GM19463 (cell line): ENCODE measurements around the gene INKA2.

Experiments used
- ATAC-seq: cut with Tn5 transposase; IDR thresholded peaks from one replicate; pipeline ENCODE4 v1.9.1; 2021; ENCODE audit warnings: mild to moderate bottlenecking, moderate library complexity; ENCODE audit not compliant: unreplicated experiment

The INKA2 gene

DNA sequence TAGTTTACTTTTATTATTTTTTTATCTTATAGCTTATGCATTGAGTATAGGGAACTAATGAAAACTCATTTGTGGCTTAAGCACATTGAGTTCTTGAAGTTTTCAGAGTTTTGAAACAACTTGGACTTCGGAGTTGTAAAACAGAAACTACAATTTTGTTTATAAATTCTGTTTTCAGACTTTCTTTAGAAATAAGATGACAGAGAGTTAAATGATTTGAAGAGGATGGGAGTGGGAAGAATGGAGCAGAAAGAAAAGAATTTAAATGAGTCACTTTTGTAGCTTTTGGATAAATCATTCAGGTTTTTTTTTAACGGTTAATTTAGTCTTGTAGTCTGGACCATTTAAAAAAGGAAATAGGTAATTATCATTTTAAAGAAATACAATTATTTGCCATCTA is 32.3 kb downstream of the INKA2 start:
- no peak for ATAC-seq

GRCh38 chr1:111705841-111706240 is 33.4 kb downstream of the INKA2 start:
- ATAC-seq = no peak

DNA sequence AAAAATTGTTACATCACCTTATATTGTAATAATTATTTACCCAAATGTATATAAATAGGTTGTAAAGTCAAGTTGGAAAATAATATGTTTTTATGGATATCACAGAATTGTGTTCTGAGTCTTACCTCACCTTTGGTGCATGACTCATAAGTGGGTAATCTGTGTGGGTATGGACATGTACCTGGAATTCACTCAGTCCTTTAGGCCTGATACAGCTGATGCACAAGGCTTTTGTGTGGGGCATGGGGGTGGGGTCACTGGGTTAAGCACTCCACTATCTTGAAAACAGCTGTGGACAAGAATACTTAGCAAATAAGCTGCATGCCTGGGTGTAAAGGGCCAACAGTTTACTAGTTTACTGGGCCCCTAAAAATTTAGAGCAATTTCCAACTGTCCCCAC is 34.4 kb downstream of the INKA2 start:
- ATAC-seq = no peak

DNA sequence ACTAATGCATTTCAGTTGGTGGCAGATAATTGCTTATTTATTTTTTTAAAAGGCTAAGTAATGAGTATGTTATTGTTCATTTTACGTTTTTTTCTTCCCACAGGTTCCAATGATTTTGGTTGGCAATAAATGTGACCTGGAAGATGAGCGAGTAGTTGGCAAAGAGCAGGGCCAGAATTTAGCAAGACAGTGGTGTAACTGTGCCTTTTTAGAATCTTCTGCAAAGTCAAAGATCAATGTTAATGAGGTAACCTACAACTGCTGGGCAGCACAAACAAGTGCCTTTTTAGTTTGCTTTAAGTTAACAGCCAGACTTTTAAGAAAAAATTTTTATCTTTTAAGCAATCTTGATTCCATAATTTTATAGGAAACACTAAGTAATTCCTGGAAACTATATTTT is 35.0 kb downstream of the INKA2 start:
- ATAC-seq = no peak

DNA sequence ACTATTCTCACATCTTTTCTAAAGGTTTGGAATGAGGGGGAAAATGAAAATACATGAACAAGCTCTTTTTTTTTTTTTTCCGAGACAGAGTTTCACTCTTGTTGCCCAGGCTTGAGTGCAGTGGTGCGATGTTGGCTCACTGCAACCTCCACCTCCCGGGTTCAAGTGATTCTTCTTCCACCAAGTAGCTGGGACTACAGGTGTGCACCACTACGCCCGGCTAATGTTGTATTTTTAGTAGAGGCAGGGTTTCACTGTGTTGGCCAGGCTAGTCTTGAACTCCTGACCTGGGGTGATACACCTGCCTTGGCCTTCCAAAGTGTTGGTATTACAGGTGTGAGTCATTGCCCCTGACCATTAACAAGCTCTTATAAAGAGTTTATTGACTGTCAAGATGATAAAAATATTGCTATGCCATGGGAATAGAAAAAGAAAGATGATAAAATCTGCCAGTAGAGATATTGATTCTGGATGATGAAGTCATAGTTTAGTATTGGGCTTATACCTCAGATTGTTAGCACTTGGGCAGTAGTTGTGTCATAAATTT is 36.6 kb downstream of the INKA2 start:
- no peak for ATAC-seq

- ATAC-seq = no peak
Observed at GRCh38 chr1:111699268-111699667, 39.9 kb downstream of the INKA2 start.

GRCh38 chr1:111696330-111696729 is 42.9 kb downstream of the INKA2 start:
- no peak for ATAC-seq

- ATAC-seq = no peak
Observed at GRCh38 chr1:111695801-111696200, 43.4 kb downstream of the INKA2 start.

DNA sequence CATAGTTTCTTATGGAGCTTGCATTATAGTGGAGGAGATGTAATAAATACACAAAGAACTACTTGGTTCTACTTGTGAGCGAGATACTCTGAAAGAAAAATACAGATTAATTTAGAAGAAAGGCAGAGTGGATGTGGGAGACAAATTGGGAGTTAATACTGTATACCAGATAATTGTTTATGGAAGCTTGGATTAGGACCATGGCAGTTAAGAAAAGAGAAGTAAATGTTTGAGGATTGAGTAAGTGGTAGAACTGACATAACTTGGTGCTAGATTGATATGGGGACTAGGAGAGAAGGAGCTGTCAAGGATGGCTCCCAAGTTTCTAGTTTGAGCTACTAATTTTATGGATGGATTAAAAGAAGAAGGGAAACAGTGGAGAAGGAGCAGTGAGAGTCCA is 47.3 kb downstream of the INKA2 start:
- ATAC-seq = no peak

DNA sequence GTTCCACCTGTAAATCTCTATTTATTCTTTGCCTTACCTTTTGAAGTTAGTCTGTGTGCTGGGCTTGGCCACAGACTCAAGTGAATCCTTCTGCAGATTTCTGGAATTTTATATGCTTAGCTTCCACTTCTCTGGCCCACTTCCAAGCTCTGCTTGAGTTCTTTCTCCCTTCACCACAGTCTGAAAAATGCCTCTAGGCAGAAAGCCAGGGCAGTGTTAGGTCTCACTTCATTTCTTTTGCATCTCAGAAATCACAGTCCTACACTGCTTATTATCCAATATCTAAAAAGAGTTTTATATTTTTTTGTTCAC is 48.9 kb downstream of the INKA2 start:
- no peak for ATAC-seq
